ENCODE results near the gene ASB11.

DNA sequence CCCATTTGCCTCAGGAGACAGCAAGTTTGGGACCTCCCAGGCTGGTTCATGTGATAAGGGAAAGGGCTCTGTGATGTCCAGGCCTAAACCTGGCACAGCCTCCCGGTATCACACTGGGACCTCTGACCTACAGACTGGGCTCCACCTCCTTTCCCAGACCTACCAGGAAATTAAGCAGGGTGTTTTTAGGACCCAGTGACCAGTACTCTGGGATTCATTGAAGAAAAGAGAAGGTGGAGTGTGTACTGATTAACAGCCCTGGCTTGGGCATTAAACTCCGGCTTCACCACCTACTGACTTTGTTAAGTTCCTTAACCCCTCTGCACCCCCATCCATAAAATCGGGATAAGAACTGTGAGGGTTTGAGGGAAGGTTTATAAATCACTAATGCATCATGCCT lies 74.1 kb downstream of the ASB11 start:
- TF ChIP-seq, protein P1, sequence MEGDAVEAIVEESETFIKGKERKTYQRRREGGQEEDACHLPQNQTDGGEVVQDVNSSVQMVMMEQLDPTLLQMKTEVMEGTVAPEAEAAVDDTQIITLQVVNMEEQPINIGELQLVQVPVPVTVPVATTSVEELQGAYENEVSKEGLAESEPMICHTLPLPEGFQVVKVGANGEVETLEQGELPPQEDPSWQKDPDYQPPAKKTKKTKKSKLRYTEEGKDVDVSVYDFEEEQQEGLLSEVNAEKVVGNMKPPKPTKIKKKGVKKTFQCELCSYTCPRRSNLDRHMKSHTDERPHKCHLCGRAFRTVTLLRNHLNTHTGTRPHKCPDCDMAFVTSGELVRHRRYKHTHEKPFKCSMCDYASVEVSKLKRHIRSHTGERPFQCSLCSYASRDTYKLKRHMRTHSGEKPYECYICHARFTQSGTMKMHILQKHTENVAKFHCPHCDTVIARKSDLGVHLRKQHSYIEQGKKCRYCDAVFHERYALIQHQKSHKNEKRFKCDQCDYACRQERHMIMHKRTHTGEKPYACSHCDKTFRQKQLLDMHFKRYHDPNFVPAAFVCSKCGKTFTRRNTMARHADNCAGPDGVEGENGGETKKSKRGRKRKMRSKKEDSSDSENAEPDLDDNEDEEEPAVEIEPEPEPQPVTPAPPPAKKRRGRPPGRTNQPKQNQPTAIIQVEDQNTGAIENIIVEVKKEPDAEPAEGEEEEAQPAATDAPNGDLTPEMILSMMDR (IDR thresholded peaks at IDR 0.05): no peak
- TF ChIP-seq POLR2AphosphoS5 (IDR thresholded peaks at IDR 0.05) (no peak), POLR2A (IDR thresholded peaks at IDR 0.05) (no peak)

Data from stomach (tissue), 4 donors.